Glutamatergic neuron (in vitro differentiated cells): ENCODE measurements around the gene ZNF76. TPM values are rescaled to one million over a fixed set of nuclear protein-coding genes. Genes with fewer than 3 reads are reported as not detected.

ENCODE experiments used
- DNase-seq: peaks from one replicate; pipeline ENCODE4 v3.0.0; 2022
- H3K27ac Mint-ChIP-seq: one replicate; pipeline ENCODE4 v1.8.0; 2020; ENCODE audit warnings: mild to moderate bottlenecking, mixed read lengths, inconsistent platforms; ENCODE audit not compliant: unreplicated experiment
- H3K27me3 Mint-ChIP-seq: one replicate; pipeline ENCODE4 v1.8.0; 2020; ENCODE audit warnings: mild to moderate bottlenecking, moderate library complexity, mixed read lengths, inconsistent platforms; ENCODE audit not compliant: unreplicated experiment
- H3K36me3 Mint-ChIP-seq: one replicate; pipeline ENCODE4 v1.8.0; 2020; ENCODE audit warnings: mild to moderate bottlenecking, mixed read lengths, inconsistent platforms; ENCODE audit not compliant: unreplicated experiment
- H3K4me1 Mint-ChIP-seq: one replicate; pipeline ENCODE4 v1.8.0; 2020; ENCODE audit warnings: mild to moderate bottlenecking, low read depth, mixed read lengths, inconsistent platforms; ENCODE audit not compliant: unreplicated experiment
- H3K4me3 Mint-ChIP-seq: one replicate; pipeline ENCODE4 v1.8.0; 2020; ENCODE audit warnings: mild to moderate bottlenecking, mixed read lengths, inconsistent platforms; ENCODE audit not compliant: unreplicated experiment
- H3K9me3 Mint-ChIP-seq: one replicate; pipeline ENCODE4 v1.8.0; 2020; ENCODE audit warnings: mild to moderate bottlenecking, moderate library complexity, mixed read lengths, inconsistent platforms; ENCODE audit not compliant: unreplicated experiment
- CTCF ChIP-seq: fragments of 200-600 bp; sonication (generic); IDR thresholded peaks from one replicate; pipeline ENCODE4 v1.5.0; 2021; ENCODE audit not compliant: partially characterized antibody, unreplicated experiment
- total RNA-seq: library from RNA; stranded (reverse); fragmentation: NEBNext Ultra II Directional; extraction: Animal tissue kit (Norgen Biotek cat#: 25700); gene quantifications from one replicate; pipeline ENCODE4 v1.2.1, GENCODE V29; 2021; ENCODE audit not compliant: unreplicated experiment

ZNF76 gene
- total RNA-seq, 1 donor from 2014 or later = 38.3 TPM

- peaks cover 16% of the 10 kb centered on the region for H3K4me1 Mint-ChIP-seq
- no peak overlapping the region for H3K27ac Mint-ChIP-seq
- no peaks in the 10 kb centered on the region for H3K36me3 Mint-ChIP-seq
These were observed 41.1 kb upstream of the ZNF76 start for GRCh38 chr6:35218456-35218855.

DNA sequence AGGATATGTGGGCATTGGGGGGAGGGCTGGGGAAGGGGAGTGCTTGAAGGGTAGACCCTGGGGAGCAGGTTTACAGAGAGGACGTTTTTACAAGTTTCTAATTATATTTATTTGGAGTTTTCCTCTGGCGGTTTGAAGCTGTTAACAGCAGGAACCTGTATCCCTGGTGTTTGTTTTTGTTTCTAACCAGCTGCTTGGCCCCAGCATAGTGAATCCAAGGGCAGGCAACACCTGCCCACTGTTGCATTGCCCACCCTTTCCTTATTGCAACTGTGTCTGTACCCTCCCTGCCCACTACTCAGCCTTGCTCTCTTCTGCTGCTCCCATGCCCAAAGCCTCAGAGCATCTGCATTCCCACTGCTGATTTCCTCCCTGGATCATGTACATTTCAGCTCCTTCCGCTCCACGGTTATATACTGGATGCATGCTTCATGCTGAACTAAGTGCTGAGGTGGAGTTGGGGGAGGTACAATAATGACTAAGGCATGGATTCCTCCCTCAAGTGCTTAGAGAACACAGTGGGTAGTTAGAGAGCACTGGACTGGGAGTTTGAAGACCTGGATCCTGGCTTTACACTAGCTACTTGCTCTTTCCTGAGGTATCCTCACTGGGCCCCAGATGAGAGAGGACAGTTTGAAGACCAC is 39.7 kb upstream of the ZNF76 start:
- peaks cover 14% of the 10 kb centered on the region for H3K27me3 Mint-ChIP-seq
- H3K36me3 Mint-ChIP-seq = no peaks in the 10 kb centered on the region
- no peak for TF ChIP-seq CTCF
- no peak for DNase-seq
- peaks cover 16% of the 10 kb centered on the region for H3K4me1 Mint-ChIP-seq
- H3K27ac Mint-ChIP-seq = no peak overlapping the region
- no peak overlapping the region for H3K4me3 Mint-ChIP-seq
- no peaks in the 10 kb centered on the region for H3K9me3 Mint-ChIP-seq

More at GRCh38 chr6:35218456-35218855, 41.1 kb upstream of the ZNF76 start:
- no peak overlapping the region for H3K4me3 Mint-ChIP-seq
- DNase-seq = no peak
- TF ChIP-seq CTCF = no peak
- H3K27me3 Mint-ChIP-seq = peaks cover 14% of the 10 kb centered on the region
- H3K9me3 Mint-ChIP-seq = no peaks in the 10 kb centered on the region

DNA sequence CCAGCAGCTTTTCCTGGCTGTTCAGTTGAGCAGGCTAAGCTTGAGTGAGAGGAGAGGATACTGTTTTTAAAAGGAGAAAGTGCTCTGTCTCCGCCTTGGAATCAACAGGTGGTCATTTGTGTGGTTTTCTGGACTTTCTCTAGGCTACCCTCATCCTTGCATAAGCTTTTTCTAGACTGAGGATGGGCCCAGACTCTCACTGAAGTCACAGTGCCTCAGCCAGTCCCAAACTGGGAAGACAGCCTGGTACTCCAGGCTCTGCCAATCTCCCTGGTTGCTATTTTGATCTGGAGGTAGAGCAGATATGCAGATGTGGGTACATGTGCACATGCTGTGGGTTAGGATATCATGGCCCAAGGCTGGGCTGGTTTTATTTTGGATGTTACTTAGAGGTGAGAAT is 38.8 kb upstream of the ZNF76 start:
- Mint-ChIP-seq H3K27me3 (peaks cover 6% of the 10 kb centered on the region), H3K4me3 (no peak overlapping the region), H3K36me3 (no peaks in the 10 kb centered on the region), H3K9me3 (no peaks in the 10 kb centered on the region), H3K27ac (no peak overlapping the region), H3K4me1 (peaks cover 8% of the 10 kb centered on the region)
- DNase-seq = no peak
- TF ChIP-seq CTCF = no peak

- Mint-ChIP-seq H3K27me3 (peaks cover 6% of the 10 kb centered on the region), H3K27ac (no peak overlapping the region), H3K9me3 (no peaks in the 10 kb centered on the region), H3K36me3 (no peaks in the 10 kb centered on the region), H3K4me3 (no peak overlapping the region), H3K4me1 (no peaks in the 10 kb centered on the region)
- no peak for TF ChIP-seq CTCF
- no peak for DNase-seq
These were observed 36.1 kb upstream of the ZNF76 start for GRCh38 chr6:35223396-35223795.

- H3K36me3 Mint-ChIP-seq = no peaks in the 10 kb centered on the region
- H3K27me3 Mint-ChIP-seq = peaks cover 5% of the 10 kb centered on the region
- H3K4me1 Mint-ChIP-seq = no peaks in the 10 kb centered on the region
- no peak for TF ChIP-seq CTCF
- H3K27ac Mint-ChIP-seq = no peak overlapping the region
- DNase-seq = no peak
- H3K9me3 Mint-ChIP-seq = peaks cover 5% of the 10 kb centered on the region
- no peak overlapping the region for H3K4me3 Mint-ChIP-seq
These were observed 34.8 kb upstream of the ZNF76 start for GRCh38 chr6:35224720-35225119.
